ENCODE data around the gene RNF14.

Gene RNF14

GRCh38 chr5:141928051-141928450 is 40.9 kb upstream of the RNF14 start:
- ChIA-PET CTCF (interaction anchor here (0.8 to 2.6 kb wide), 2 partner anchors 33 to 41 kb away, joined by 3 to 6 read pairs; partner anchors contain the start of gene RNF14), POLR2A (no interaction called here)
- DNase-seq (ENCODE audit: extremely low spot score) = no peak
- no peak for TF ChIP-seq CTCF (IDR thresholded peaks at IDR 0.05; ENCODE audit: control extremely low read depth, extremely low read depth, low read depth, missing control alignments)

- no peak for TF ChIP-seq CTCF (IDR thresholded peaks at IDR 0.05; ENCODE audit: control extremely low read depth, extremely low read depth, low read depth, missing control alignments)
- POLR2A ChIA-PET = no interaction called here
- CTCF ChIA-PET = interaction anchor here (0.7 to 2.1 kb wide), 4 partner anchors 13 to 38 kb away, joined by 3 to 8 read pairs (median 5); no protein-coding TSS in a partner anchor
- no peak for DNase-seq (ENCODE audit: extremely low spot score)
These were observed 39.4 kb upstream of the RNF14 start for GRCh38 chr5:141929398-141930058.

GRCh38 chr5:141931694-141932093 is 37.2 kb upstream of the RNF14 start:
- ChIA-PET POLR2A (no interaction called here), CTCF (interaction anchor here (0.8 to 2.1 kb wide), 5 partner anchors 11 to 240 kb away, joined by 3 to 8 read pairs (median 4); partner anchors contain the start of gene PCDH1)
- no peak for DNase-seq (ENCODE audit: extremely low spot score)
- no peak for TF ChIP-seq CTCF (IDR thresholded peaks at IDR 0.05; ENCODE audit: control extremely low read depth, extremely low read depth, low read depth, missing control alignments)

- ChIA-PET CTCF (interaction anchor here (1.2 to 3.7 kb wide), 6 partner anchors 10 to 53 kb away, joined by 3 to 11 read pairs (median 4); partner anchors contain the start of genes DELE1 and RNF14), POLR2A (interaction anchor here (0.6 kb wide), 1 partner anchor 1898 kb away, joined by 3 read pairs; no protein-coding TSS in a partner anchor)
- DNase-seq (ENCODE audit: extremely low spot score) = no peak
These were observed 35.8 kb upstream of the RNF14 start for GRCh38 chr5:141933151-141933550.

GRCh38 chr5:141934099-141934844 is 34.6 kb upstream of the RNF14 start:
- CTCF ChIA-PET = interaction anchor here (1.1 to 3.7 kb wide), 8 partner anchors 9 to 55 kb away, joined by 3 to 11 read pairs (median 4); partner anchors contain the start of genes DELE1 and RNF14
- no peak for DNase-seq (ENCODE audit: extremely low spot score)
- no peak for TF ChIP-seq CTCF (IDR thresholded peaks at IDR 0.05; ENCODE audit: control extremely low read depth, extremely low read depth, low read depth, missing control alignments)
- POLR2A ChIA-PET = no interaction called here

More at GRCh38 chr5:141933151-141933550, 35.8 kb upstream of the RNF14 start:
- TF ChIP-seq CTCF (IDR thresholded peaks at IDR 0.05; ENCODE audit: control extremely low read depth, extremely low read depth, low read depth, missing control alignments) = no peak

GRCh38 chr5:141935538-141935937 is 33.4 kb upstream of the RNF14 start:
- ChIA-PET CTCF (interaction anchor here (3.7 kb wide), 1 partner anchor 25 kb away, joined by 11 read pairs; no protein-coding TSS in a partner anchor), POLR2A (no interaction called here)
- TF ChIP-seq CTCF (IDR thresholded peaks at IDR 0.05; ENCODE audit: control extremely low read depth, extremely low read depth, low read depth, missing control alignments) = no peak
- no peak for DNase-seq (ENCODE audit: extremely low spot score)
